Activated T-cell treated with anti-CD3 and anti-CD28 coated beads, Interleukin-2, amount 50 U/mL, for 48 hours (primary cell): ENCODE measurements around the gene MAMSTR.

Source experiments
- DNase-seq, 2 experiments: peaks; one replicate each; pipeline ENCODE4 v3.0.0-alpha.2; 2020

Gene MAMSTR

DNA sequence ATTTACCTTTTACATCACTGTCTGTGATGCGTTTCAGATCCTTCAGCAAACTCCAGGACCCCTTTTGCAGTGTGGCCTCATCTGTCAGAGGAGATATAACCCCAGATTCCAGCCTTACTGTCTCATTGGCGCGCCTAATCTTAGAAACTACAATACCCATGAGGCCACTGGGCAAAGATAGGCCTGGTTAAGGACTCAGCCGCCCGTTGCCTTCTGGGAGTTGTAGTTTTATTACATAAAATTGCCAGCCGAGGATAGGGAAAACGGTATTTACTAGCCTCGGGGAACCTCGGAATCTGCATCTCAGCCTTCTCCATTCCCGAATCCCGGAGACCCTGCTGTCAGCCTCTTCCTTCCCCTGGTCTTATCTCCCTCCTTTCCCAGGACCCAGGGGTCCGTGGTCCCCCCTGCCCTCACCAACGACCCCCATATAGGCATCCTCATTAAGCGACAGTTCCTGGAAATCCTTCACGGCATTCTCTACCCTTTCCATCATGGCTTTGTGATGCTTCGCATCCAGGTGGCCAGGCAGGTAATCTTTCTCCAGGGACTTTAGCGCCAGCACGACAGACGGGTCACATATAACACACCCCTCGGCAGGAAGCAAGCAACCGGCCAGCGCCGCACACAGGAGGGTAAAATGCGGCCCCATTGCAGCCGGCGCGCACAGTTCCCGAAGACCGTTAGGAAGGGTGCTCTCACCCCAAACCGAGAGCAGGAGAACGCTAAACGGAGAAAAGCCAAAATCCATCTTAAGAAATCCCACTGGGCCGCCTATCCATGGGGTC, 25.9 kb upstream of the MAMSTR start:
- peak; percentile 58 to 66 for DNase-seq

DNA sequence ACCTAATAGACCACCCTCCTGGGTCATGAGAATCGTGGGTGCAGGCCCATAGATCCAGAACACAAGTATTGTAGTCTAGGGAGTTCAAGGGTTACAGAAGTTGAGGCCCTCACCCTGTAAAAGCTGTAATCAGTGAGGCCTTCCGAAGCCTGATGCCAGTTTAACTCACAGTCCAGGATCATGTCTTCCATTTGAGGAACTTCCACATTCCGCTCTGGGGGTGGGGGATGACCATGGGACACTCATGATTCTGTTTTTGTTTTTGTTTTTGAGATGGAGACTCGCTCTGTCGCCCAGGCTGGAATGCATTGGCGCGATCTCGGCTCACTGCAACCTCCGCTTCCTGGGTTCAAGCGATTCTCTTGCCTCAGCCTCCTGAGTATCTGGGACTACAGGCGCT, 22.6 kb upstream of the MAMSTR start:
- no peak for DNase-seq

DNA sequence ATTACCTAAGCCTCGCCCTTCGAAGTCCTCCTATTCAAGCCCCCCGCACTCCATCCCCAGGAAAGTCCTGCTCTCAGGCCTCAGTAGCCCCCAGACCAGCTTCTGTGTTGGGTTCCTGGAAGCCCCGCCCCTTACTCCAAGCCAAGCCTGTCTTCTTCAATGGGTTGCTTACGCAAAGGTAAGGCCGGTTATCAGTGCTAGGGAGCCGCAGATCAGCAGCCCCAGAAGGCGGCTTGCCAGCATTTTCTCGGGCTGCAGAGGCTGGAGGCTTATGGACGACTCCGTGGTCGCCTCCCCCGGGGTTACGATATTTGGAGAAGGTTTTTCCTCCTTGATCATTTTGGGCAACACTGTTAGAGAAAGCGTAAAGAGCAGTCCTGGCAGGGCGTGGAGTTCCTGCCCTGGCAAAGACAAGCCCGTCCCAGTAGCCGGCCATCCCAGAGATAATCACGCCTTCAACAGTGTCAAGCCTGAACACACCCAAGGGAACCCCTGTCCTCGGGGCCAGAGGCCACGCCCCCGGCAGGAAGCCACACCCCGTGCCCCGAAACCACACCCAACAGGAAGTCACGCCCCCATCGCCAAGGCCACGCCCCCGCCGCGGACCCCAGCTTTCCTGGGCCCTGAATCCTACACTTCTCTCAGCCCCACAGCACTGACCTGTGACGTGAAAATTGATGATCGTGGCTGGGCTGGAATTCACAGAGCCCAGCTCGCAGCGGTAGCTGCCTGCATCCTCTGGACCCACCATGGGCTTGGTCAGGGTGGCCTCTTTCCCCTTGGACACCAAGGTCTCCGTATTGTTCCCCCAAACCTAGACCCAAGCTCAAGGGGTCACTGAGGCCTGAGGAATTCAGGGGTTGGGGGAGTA, 21.8 kb upstream of the MAMSTR start:
- peak; percentile 69 to 75 for DNase-seq

DNA sequence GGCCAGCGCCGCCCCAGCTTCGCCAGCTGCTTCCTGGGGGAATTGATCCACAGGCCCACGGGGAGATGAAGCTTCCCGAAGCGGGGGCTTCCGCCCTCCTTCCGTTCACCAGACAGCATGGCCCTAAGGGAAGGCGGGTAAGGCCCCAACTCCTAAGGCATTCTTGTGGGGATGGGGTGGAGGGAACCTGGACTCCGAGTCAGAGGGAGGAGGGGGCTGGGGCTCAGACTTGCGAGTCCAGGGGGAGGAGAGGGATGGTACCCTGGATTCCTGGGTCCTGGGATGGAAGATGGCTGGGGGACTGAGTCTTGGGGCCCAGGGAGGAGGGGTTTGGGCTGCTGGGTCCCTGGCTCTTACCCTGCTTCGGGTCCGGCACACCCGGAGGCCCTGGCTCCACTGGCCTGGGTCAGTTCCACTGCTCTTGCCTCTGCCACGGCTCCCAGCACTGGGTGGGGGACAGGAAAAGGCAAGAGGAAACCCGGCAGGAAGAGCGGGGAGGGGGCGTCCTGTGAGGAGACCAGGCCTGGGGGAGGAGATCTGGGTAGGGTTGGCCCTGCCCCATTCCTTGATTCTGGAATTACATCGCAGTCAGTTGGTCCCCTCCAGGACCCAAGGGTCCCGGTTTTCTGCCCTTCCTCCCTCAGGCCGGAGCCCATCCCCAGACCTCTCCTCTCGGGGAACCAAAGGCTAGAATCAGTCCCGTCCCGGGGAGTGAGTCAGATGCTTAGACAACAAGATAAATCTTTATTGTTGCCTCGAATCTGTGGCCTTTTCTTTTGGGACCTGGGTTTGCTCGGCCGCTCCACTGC, 20.8 kb upstream of the MAMSTR start, which contains the start of gene RASIP1:
Gene RASIP1, minus strand, starts transcription at position 447 of the 809 bp plus-strand sequence. Its CDS starts 328 bp downstream, at position 119.
- no peak for DNase-seq

DNA sequence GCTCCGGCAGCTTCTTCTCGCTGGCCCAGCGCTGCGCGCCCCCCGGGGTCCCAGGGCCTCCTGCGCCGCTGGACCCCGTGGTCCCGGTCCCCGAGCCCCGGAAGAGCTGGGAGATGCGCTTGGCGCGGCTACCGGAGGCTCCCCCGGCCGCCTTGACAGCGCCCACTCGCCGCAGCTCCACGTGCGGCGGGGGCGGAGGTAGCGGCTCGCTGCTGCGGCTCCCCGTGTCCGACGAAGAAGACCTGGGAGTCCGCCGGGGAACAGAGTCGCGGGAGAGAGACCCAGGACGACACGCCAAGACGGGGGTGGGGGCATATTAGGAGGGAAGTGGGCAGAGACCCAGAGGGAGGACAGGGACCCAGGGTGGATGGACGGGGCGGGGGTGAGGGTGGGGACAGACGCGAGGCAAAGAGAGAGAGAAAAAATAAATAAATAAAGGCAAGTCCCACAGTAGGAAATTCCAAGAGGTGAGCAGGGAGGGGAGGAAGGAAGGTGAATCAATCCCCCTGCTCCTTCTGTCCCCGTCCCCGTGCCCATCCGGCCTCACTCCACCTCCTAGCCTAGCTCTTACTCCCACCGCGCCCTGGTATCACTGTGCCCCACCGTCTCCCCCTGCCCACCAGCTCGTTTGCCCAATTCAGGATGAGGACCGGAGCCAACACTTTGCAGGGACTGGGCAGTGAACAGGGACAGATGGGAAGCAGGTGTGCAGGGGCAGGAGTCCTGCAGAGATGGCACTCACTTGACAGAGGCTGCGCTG, 20.1 kb upstream of the MAMSTR start:
- DNase-seq: no peak

DNA sequence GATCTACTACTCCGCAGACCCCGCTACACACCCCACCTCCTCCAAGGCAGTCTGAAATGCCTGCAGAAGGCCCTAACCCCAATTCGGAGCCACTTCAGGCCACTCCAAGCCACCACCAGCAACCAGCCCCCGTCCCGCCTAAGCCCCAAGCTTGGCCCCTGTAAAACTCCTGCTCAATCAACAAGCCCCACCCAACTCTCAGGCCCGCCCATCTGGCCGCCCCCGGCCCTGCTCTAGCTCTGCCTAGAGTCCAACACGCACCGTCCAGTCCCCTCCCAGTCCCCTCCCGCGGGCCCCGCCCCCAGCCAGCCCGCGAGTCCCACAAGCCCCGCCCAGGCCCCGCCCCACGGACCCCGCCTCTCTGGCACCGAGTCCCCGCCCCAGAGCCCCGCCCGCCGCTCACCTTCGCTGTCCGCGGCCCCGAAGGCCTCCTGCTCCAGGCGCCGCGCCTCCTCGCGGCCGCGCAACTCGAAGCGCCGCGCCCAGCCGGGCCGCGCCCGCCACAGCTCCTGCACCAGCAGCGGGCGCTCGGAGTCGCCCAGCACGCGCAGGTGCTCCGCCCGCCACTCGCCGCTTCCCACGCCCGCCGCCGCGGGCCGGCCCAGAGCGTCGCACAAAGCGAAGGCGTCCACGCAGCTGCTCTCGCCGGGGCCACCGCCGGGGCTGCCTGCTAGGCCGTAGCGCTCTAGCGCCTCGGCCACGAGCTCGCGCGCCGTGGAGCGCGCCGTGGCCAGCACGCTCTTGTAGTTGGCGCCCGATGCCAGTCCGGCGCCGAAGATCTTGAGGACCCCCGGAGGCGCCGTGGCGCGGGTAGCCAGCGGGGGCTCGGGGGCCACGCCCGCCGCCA, 19.3 kb upstream of the MAMSTR start:
- DNase-seq: peak; percentile 96 to 97

DNA sequence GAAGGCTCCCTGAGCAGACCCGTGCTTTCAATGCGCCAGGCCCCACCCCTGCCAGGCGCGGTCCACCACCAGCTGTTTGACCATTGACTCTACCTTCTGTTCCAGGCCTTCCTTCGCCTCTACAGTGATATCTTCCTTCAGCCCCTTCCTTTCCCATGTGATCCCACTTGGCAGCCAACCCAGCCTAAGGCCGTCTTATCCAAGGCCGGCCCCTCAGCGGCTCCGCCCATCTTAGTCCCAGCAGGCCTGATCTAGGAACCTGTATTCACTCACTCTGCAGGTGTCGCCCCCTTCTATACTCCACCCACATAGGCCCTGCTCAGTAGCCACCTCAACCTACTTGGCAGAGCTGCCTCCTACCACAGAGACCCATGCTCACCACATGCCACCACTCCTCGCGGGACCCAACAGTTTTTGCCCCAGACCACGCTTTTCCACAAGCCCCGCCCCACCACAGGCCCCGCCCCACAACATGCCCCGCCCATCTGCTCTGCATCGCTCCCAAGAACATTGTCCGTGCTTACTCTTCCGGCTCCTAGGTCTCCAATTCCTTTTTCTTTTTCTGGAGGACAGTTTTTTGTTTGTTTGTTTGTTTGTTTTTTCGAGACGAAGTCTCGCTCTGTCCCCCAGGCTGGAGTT, 18.0 kb upstream of the MAMSTR start:
- no peak for DNase-seq

DNA sequence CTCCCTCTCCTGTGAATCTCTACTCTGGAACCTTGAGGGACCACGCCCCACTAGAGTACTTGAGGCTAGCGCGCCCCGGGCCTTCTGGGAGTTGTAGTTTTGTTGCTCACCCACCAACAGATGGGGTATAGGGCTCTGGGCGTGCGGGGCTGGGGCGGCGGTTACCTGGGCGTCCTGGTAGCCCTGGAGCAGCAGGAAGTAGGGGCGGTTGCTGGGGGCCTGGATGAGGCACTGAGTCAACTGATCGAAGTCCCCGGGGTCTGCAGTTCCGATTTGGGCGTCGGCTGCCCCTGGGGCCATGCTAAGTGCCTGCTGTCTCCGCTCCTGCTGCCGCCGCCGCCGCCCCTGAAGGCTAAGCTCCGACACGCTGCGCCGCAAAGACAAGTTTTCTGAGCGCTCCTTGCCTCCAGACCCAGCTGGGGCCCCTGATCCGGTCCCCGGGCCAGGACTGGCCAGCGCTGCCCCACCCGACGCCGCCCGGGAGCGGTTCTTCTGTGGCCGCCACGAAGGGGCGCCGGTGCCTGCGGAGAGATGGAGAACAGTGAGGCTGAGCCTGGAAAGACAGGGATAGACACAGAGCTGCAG, 15.6 kb upstream of the MAMSTR start:
- no peak for DNase-seq

DNA sequence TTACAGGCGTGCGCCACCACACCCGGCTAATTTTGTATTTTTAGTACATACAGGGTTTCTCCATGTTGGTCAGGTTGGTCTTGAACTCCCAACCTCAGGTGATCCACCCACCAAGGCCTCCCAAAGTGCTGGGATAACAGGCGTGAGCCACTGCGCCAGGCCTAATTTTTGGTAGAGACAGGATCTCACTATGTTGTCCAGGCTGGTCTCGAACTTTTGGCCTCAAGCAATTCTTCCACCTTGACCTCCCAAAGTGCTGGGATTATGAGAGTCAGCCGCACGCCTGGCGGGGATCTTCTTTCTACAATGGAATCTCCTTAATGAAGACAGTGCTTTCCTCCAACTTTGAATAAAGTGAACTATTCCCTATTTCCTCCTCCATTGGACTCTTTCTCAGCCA, 15.1 kb upstream of the MAMSTR start:
- no peak for DNase-seq

DNA sequence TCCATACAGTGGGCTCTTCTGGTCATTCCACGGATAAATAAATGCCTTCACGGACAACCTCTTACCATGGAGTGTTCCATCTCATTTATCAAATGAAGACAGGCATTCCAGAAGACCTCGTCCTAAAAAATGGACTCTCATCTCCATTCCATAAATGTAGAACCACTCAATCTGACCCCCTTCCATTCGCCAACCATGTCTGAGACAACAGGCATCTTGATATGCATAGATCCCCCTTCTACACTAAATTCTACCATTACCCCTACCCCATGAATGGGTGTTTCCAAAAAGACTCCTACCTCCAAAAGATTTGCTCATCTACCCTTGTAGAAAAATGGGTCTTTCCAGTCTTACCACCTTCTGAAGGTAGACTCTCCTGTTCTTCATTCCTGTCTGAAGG, 11.9 kb upstream of the MAMSTR start:
- DNase-seq: no peak

DNA sequence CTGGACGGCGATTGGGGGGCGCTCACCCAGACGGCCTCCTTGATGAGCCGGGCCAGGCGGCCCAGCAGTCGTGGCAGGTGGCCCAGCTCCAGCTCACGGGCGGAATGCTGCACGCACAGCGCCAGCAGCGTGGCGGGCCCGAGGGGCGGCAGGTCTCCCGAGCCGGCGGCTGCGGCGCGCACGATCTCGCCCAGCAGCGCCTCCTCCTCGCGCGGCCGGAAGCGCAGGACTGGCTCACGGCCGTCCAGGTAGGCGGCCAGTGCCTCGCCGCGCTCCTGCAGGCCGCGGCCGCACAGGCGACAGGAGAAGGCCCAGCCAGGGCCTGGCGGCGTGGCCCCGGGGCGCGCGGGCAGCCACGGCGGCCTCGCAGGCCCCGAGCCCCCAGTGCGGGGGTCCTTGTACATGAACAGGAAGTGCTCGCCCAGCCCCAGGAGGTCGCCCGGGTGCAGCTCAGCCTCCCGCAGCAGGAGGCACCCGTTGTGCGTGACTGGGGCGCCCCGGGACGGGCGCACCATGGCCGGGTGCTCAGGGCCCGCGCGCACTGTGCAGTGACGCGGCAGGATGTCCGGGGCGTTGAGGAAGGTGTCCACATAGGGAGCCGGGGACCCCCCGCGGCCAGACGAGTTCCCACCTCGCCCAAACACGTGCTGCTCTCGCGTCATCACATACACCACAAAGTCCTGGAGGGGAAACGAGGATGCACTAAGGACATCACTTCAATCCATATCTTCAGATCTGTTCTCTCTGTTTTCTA, 9.6 kb upstream of the MAMSTR start:
- no peak for DNase-seq

DNA sequence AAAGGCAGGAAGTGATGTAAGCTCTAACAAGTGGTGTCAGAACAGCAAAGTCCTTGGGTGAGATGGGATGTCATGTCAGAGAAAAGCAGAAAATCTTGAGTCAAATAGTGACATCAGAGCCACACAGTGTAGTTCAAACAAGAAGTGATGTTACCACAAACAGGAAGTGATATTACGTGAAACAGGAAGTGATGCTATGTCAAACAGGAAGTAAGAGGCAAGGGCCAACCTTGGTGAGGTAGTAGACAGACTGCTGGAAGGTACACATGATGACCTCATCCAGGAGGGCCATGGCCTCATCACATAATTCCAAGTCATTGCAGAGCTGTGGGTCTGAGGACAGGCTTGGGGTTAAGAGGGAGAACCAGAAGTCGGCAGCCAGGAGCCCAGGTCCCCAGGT, 7.0 kb upstream of the MAMSTR start:
- no peak for DNase-seq

DNA sequence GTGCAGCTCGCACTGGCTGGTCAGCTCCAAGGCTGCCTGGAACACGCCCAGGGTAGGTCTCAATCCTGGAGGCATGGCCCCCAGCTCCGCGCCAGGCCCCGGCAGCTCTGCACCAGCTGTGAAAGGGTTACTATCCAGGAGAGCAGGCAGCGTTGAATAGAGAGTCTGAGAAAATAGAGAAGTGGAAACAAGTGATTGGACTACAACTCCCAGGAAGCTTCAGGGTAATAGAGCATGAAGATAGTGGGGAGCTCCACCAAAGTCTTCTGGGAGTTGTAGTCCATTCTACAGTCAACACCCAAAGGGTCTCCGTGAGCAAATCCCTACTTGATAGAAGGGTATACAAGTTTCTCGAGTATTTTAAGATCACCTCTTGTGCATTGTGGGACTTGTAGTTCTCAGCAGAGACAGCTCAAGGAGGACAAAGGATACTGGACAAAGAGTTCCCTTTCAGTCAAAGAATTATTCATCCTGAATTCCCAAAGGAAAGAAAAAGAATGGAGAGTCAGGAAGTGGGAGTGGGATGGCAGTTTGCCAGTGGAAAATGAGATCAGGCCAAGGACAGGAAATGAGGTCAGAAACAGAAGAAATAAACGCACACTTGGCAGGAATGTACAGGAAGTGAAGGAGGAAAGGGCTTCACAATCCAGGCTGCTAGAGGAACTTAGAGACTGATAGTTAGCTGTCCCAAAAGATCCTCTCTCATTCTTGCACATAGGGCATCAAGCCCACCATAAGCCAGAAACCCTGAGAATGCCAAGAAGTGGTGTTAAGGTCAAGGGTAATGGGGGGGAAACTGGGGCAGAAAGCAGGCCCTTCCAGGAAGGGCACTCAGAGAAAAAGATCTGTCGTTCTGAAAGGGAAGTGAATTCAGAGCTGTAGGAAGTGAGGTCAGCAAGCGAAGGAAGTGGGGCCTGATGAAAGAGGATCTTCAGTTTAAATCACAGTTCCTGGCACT, 5.5 kb upstream of the MAMSTR start:
- peak in 1 of 2 experiments; percentile 36 for DNase-seq

DNA sequence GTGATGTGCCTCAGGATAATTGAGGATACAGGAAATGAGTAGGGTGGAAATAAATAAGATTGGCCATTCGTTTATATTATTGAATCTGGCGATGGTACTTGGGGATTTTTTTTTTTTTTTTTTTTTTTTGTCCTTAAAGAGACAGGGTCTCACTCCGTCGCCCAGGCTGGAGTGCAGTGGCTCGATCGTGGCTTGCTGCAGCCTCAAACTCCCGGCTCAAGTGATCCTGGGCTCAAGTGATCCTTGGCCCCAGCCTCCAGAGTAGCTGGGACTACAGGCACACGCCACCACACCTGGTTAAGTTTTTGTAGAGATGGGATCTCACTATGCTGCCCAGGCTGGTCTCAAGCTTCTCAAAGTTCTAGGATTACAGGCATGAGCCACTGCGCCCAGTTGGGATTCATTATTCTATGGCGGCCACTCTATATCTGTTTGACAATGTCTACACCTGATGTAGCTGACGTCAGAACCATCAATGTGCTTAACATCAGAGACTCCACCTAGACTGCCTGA, 2.7 kb upstream of the MAMSTR start:
- DNase-seq: no peak

DNA sequence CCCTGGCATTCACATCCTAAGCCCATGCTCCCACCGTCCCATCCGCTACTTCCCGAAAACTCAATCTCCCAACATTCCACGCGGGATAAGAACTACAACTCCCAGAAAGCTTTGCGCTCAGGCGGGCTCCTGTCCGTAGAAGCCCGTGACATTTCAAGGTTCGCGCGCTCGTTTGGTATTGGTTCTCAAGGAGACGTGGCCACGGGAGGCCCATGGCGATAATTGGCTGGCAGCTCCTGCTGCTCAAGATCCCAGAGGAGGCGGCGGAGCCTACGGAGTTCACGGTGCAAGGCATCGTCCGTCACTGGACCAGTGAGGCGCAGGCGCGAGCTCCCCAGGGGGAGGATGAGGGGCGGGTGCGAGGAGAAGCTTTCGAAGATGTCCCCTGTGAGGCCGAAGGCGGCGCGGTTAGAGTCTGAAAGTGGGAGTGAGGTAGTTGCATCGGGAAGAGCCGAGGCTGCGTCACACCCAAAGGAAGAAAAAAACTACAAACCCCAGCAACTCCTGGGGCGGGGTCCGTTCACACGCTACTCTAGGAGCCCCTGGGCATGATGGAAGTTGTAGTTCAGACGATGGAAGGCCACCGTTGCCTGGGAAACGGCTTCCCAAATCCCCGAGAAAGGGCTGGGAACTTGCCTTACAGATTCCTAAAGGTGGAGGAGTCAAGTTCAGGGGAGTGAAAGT, 1.2 kb upstream of the MAMSTR start:
- DNase-seq: peak; percentile 92 to 94

DNA sequence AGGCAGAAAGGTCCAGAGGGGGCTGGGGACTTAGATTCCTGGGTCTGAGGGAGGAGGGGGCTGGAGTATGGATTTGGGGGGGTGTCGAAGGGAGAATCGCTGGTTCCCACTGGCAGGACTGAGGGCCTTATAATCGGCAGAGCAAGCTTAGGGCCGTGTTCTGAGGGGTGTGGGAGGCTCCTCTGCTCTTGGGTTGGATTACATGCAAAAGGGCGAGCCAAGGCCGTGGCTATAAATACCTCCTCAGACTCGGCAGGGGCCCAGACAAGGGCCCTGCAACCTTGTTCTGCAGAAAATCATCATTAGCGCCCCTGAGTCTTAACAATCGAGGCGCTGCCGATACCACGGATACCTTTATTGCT, 707 bp upstream of the MAMSTR start:
- no peak for DNase-seq

DNA sequence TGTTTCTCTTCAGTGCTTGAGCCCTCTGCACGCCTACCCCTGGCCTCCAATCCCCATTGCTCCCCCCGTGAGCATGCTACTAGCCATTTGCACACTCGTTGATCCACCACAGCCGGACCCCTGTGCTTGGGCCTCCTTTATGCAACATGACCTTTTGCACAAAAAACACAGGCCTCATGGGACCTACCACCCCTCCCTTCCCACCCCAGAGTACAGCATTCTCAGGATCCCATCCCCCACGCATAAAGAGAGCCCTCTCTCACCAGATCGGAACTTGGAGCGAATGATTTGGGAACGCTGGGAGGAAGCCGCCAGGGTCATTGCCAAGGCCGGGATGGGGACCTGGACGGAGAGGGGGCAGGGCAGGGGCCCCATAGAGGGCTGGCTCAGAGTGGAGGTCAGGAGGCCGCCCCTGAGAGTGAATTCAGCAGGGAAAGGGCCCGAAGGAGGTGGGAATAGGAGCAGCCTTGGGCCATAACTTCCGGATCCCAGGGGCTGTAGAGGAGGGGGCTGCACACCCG, 754 bp downstream of the MAMSTR start:
- DNase-seq: no peak
